ENCODE measurements around the gene ZNF621. TPM values are rescaled to one million over a fixed set of nuclear protein-coding genes. Genes with fewer than 3 reads are reported as not detected.

The ZNF621 gene
- total RNA-seq (2014; rRNA removed; shearing (Covaris generic)) = 9.9 and 13.0 TPM in 2 replicates

DNA sequence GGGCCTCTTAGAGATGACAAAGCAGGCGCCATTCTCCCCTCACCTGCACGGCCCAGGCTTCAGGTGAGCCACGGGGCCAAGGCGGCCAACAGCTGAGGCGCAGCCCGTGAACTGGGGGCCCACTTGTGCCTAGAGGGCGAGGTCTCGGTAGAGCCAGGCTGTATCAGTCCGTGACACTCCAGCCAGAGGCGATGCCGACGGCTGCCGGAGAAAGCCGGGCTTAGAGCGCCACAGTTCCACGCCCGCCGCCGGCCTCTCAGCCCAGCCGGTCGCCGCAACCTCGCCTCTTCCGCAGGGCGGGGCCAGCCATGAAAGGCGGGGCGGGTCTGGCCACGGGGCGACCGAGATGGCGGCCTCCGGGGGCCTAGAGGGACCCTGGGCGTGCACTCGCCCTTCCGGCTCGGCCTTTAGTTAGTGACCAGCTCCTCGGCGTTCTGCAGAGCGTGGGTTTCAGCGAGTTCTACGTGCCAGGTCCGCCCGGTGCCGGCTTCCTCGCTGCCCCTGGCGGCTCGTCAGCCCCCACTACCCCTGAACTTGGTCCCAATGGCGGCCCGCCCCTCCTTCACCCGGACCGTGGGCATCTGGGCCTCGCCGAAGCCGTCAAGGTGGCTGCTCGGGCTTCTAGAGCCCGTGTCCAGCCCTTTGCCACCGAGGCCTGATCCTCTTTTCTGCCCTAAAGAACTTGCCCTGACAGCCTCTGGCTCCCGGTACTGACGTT is at the start of gene ZNF621:
Gene ZNF621, plus strand, starts transcription at position 393 of the 718 bp plus-strand sequence. CDS start 881 bp downstream, outside the sequence.
- DNase-seq (ENCODE audit: low read depth) = peak; percentile 89

- peak; percentile 69 for DNase-seq (ENCODE audit: low read depth)
These were observed 48.0 kb upstream of the ZNF621 start, which contains the start of gene ZNF619 for GRCh38 chr3:40476478-40477470. Gene ZNF619 (plus strand): TSS chr3:40477122. CDS start chr3:40477980, 858 bp downstream.

- DNase-seq (ENCODE audit: low read depth) = no peak
These were observed 47.1 kb upstream of the ZNF621 start for GRCh38 chr3:40477666-40478065.

DNA sequence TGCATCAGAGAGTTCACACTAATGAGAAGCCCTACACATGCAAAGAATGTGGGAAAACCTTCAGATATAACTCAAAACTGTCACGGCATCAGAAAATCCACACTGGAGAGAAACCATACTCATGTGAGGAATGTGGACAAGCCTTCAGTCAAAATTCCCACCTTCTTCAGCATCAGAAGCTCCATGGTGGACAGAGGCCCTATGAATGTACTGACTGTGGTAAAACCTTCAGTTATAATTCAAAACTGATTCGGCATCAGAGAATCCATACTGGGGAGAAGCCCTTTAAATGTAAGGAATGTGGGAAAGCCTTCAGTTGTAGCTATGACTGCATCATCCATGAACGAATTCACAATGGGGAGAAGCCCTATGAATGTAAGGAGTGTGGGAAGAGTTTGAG is 37.6 kb upstream of the ZNF621 start:
- DNase-seq (ENCODE audit: low read depth) = no peak

DNA sequence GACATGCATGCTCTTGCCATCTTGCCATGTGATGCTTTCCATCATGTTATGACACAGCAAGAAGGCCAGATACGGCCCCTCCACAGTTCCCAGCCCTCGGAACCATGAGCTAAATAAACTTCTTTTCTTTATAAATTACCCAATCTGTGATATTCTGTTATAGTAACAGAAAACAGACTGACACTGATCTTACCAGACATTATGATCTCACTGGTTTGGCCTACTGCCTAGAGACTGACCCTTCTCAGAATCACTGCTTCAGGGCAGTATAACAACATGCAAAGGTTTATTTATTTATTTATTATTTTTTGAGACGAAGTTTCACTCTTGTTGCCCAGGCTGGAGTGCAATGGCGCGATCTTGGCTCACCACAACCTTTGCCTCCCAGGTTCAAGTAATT is 33.8 kb upstream of the ZNF621 start:
- DNase-seq (ENCODE audit: low read depth) = no peak

DNA sequence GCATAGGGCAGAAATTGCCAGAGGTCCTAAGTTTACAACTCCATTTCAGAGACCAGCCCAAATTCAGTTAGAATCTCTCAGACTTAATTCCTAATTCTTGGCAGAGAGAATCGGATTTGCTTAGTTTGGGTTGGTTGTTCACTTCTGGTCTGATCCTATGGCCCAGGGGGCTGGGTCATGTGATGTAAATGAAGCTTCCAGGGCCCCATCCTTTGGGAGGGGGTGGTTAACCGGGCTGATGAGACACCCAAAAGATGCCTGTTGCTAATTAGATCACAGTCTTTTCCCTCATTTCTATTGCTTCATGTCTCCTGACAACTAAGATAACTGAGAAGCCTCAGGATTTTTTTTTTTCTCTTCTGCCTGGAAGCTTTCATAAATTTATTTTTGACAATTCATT is 30.1 kb upstream of the ZNF621 start:
- DNase-seq (ENCODE audit: low read depth) = no peak

DNA sequence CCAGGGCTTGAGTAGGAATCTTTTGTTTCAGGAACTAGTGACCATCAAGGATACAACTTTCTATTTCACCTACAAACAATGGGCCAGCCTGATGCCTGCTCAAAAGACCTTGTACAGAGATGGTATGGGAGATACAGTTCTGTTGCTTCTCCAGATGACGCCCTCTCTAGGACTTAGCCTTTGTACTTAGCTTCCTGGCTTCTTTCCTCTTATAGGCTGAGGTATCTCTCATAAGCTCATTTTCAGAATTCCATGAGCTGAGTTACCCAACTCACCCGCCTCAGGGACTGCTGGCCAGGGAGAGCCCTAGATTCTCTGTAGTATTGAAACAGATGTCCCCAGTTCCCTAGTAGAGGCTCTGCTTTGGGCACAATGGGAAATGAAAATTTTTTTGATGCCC is 27.5 kb upstream of the ZNF621 start:
- DNase-seq (ENCODE audit: low read depth) = no peak

GRCh38 chr3:40499952-40500351 is 24.8 kb upstream of the ZNF621 start:
- DNase-seq (ENCODE audit: low read depth) = no peak

DNA sequence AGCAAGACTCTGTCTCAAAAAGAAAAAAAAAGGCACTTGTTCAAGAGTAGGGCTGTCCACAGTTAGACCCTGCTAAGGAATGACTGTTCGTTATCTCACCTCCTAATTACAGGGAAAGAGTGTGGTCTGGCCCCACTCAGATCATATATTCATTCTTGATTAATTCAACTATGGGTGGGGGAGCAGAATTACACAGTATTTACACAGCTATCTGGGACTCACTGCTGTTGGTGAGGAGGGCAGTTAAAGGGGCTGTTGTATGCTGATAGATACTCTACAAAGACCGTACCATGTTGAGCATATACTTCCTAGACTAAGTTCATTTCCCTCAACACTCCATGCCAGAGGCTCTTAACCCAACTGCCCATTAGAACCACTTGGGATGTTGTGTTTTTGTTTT is 22.7 kb upstream of the ZNF621 start:
- DNase-seq (ENCODE audit: low read depth) = no peak

DNA sequence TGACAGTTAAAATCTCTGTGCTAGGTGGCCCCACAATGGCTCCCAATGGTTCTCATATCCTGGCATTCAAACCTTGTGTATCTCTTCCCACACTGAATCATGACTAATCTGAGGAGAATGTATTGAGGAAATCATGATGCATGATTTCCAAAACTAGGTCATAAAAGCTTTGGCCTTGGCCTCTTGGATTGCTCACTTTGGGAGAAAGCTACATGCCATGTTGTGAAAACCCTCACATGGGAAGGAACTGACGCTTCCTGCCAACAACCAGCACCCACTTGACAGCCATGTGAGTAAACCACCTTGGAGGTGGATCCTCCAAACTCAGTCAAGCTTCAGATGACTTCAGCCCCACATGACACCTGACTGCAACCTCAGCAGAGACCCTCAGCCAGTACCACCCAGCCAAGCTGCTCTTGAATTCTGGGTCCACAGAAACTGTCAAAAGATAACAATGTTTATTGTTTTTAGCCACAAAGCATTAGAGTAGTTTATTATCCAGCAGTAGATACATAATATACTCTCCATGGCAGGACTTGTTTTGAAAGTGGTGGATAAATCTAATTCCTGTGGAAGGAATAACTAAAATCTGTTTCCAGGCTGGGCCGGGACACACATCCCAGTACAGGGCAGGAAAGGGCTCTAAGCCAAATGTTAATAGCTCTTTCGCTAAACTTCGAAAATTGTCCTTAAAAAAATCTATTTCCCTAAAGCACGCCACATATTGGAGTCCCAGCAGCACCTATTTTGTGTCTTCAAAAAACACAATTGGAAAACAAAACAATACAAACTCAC is 19.9 kb upstream of the ZNF621 start:
- DNase-seq (ENCODE audit: low read depth) = peak; percentile 93

DNA sequence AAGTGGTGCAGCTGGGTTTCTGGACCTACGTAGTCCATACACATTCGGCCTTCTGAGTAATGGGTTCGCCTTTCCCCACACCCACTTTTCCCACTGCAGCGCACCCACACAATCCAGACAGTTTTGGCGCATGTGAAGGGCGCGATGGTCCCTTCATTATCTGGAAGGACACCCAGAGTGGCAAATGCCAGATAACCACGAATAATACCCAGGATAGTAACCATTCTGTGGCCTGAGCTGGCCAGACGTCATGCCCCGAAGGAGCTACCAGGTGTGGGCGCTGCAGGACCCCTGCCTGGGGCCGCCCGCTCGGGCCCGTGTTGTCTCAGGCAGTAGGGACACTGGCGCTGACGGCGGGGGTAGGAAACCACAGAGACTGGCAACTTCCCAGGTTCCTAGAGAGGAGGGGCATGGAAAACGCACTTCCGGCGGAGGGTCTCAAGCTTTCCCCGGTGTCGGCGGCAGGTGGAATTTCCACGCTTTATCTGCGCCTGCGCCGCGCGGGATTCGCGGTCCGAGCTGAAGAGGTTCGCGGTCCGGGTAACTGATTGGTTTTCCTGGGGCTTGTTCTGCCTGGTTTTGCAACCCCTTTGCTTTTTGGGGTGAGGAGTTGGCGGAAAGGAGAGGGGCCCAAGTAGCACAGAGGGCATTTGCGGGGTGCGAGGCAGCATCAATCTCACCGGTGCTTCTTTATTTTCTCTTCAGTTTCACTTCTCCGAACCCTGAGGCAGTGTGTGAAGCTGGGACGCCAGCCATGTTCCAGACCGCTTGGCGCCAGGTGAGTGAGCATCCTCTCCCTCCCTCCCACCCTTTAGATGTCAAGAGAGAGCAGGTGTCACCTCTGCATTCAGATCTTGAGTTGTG is 18.9 kb upstream of the ZNF621 start, which contains the start of gene ZNF620:
Gene ZNF620, plus strand, starts transcription at position 441 of the 864 bp plus-strand sequence. Its CDS starts 314 bp downstream, at position 755.
- peak; percentile 68 for DNase-seq (ENCODE audit: low read depth)

DNA sequence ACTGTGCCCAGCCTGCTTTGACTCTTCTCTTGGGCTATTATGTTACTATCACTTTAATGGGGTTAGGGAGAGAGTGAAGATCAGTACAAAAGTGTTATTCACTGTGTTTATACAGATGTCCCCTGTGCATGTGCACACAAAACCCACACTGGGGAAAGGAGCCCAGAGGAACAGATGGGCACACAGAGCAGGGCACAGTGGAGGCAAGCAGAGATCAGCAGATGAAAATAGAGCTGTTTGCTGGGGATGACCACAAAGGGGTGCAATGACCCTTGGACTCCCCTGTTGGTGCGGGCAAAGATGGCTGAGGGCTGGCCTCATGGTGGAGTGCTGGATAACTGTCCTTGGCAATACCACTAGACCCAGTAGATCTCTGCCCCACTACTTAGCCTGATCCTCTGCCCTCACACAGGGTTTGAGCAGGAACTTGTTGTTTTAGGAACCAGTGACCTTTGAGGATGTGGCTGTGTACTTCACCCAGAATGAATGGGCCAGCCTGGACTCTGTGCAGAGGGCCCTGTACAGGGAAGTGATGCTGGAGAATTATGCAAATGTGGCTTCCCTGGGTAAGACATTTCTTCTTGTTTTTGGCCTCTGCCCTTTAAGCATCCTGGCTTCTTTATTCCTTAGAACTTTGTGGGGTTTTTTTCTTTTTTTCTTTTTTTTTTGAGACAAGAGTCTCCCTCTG is 13.6 kb upstream of the ZNF621 start:
- DNase-seq (ENCODE audit: low read depth) = no peak

DNA sequence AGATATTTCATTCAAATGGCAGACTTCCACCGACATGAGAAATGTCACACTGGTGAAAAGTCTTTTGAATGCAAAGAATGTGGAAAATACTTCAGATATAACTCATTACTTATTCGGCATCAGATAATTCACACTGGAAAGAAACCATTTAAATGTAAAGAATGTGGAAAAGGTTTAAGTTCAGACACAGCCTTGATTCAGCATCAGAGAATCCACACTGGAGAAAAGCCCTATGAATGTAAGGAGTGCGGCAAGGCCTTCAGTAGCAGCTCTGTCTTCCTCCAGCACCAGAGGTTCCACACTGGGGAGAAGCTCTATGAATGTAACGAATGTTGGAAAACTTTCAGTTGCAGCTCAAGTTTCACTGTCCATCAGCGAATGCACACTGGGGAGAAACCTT is 8.6 kb upstream of the ZNF621 start:
- DNase-seq (ENCODE audit: low read depth) = no peak

DNA sequence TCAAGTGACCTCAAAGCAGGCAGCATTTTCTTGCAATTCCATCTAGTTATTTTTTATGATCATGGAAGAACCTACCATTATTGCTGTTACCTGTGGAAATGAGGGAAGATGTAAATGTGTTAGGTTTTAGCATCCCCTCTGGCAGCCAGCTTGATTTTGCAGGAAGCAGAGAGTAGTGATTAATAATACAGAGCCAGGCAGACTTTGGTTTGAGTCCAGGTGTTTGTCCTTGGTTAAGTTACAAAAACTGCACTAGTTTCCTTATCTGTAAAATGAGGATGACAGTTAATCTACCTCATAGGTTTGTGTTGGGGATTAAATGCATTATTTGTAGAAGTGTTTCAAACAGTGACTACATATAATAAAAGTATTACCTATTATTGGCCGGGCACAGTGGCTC is 6.7 kb upstream of the ZNF621 start:
- no peak for DNase-seq (ENCODE audit: low read depth)

- no peak for DNase-seq (ENCODE audit: low read depth)
These were observed 5.9 kb upstream of the ZNF621 start for GRCh38 chr3:40518848-40519247.

DNA sequence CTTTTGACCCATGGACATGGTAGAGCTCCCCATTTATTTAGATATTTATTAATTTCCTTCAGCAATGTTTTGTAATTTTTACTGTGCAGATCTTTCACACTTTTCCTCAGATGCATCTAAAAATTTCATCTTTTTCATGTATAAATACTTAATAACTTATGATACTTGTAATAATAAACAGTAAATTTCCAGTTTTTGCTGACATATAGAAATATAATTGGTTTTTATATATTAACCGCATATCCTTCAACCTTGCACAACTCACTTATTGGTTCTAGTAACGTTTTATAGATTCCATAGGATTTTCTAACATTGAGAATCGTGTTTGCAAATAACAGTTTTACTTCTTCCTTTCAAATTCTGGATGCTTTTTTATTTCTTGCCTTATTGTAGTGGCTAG is 3.5 kb upstream of the ZNF621 start:
- DNase-seq (ENCODE audit: low read depth) = no peak

- DNase-seq (ENCODE audit: low read depth) = no peak
These were observed 979 bp upstream of the ZNF621 start for GRCh38 chr3:40523781-40524180.

GRCh38 chr3:40524222-40524567 is 565 bp upstream of the ZNF621 start:
- DNase-seq (ENCODE audit: low read depth) = no peak

DNA sequence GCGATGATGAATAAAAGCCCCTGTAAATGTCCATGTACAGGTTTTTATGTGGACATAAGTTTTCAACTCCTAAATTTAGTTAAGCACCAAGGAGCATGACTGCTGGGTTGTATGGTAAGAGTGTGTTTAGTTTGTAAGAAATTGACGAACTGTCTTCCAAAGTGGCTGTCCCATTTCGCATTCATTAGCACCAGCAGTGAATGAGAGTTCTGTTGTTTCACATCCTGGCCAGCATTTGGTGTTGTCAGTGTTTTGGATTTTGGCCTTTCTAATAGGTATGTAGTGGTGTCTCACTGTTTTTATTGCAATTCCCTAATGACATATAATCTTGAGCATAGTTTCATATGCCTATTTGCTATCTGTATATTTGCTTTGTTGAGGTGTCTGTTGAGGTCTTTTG is 3.7 kb downstream of the ZNF621 start:
- DNase-seq (ENCODE audit: low read depth) = no peak

GRCh38 chr3:40532252-40532651 is 7.5 kb downstream of the ZNF621 start:
- no peak for DNase-seq (ENCODE audit: low read depth)
